Fibroblast of lung (primary cell): ENCODE data around the gene TAS2R46.

ENCODE experiments used
- CTCF ChIP-seq, 2 donors: IDR thresholded peaks in 1 of 2; conservative IDR thresholded peaks in 1 of 2; 1 replicate in 1 of 2; 2 replicates in 1 of 2; pipeline ENCODE4 v1.5.1; 2011 to 2012; ENCODE audit warnings: low read length in 2 of 2, control low read depth in 1 of 2, inconsistent platforms in 1 of 2, low read depth in 1 of 2, mild to moderate bottlenecking in 1 of 2
- EZH2 ChIP-seq: IDR thresholded peaks from 2 replicates; pipeline ENCODE4 v1.5.1; 2012; ENCODE audit warnings: low read length, control low read depth, mild to moderate bottlenecking; ENCODE audit errors: missing control alignments

- TF ChIP-seq EZH2 (no peak), CTCF (conservative IDR thresholded peaks at IDR 0.05 in 1 of 2, IDR thresholded peaks at IDR 0.05 in 1 of 2; ENCODE audit: low read depth in 1 of 2, low read length in 2 of 2) (no peak)
Observed at GRCh38 chr12:11075642-11076041, 13.5 kb upstream of the TAS2R46 start.
